ENCODE results near the gene TBC1D1. TPM values are rescaled to one million over a fixed set of nuclear protein-coding genes. Genes with fewer than 3 reads are reported as not detected.

Gene TBC1D1
- total and polyA plus RNA-seq, 2 of the 8 experiments (the other 6 are each of a cell fraction or from before 2014, with no cell fraction given) = 96.9 to 162 TPM

- Histone ChIP-seq H3K14ac (ENCODE audit: insufficient read length) (no peak overlapping the region), H3K18ac (ENCODE audit: extremely low read depth, low read length) (no peak overlapping the region), H3K4ac (replicated peaks; ENCODE audit: insufficient read length, low read depth, low read length) (no peak overlapping the region), H2AFZ (ENCODE audit: low read length) (no peak overlapping the region), H2BK20ac (ENCODE audit: low read length) (no peak overlapping the region), H3K9me3 (ENCODE audit: insufficient read depth in 2 of 2, low read depth in 1 of 2, low read length in 1 of 2) (no peaks in the 10 kb centered on the region), H3K79me2 (ENCODE audit: control insufficient read depth in 1 of 2, insufficient read depth in 2 of 2, low read length in 2 of 2) (no peaks in the 10 kb centered on the region), H3K23ac (ENCODE audit: insufficient read length) (no peak overlapping the region), H3K4me3 (ENCODE audit: extremely low read depth in 1 of 4, insufficient read depth in 2 of 4, low read depth in 3 of 4, low read length in 4 of 4) (no peak overlapping the region), H3K56ac (replicated peaks; ENCODE audit: insufficient read length, low read depth, low read length) (no peak overlapping the region), H2AK5ac (ENCODE audit: low read depth, low read length) (no peak overlapping the region), H4K8ac (ENCODE audit: extremely low read depth, insufficient read depth, low read length) (no peak overlapping the region), H3K4me1 (replicated peaks in 1 of 4; ENCODE audit: control insufficient read depth in 3 of 4, insufficient read depth in 4 of 4, low read length in 3 of 4) (no peaks in the 10 kb centered on the region), H4K91ac (replicated peaks; ENCODE audit: insufficient read length, low read length) (no peak overlapping the region), H4K5ac (ENCODE audit: insufficient read length, low read depth, low read length) (no peak overlapping the region), H3K36me3 (ENCODE audit: control insufficient read depth in 2 of 4, insufficient read depth in 4 of 4, low read length in 3 of 4) (peaks cover 3 to 17% (median 8%) of the 10 kb centered on the region in 4 experiments; a peak in 5 of 8 replicates), H3K4me2 (ENCODE audit: insufficient read depth in 1 of 2, low read depth in 2 of 2, low read length in 2 of 2) (no peak overlapping the region), H3K23me2 (ENCODE audit: low read depth, low read length) (no peaks in the 10 kb centered on the region), H3K27me3 (replicated peaks in 1 of 4; ENCODE audit: control insufficient read depth in 3 of 4, extremely low read depth in 1 of 4, insufficient read depth in 3 of 4, low read length in 3 of 4) (no peaks in the 10 kb centered on the region), H2BK5ac (ENCODE audit: low read depth, low read length) (no peak overlapping the region), H3K79me1 (ENCODE audit: low read depth, low read length) (no peaks in the 10 kb centered on the region), H4K20me1 (replicated peaks in 1 of 2; ENCODE audit: control insufficient read depth in 1 of 2, insufficient read depth in 2 of 2, low read length in 2 of 2) (no peaks in the 10 kb centered on the region), H2BK12ac (ENCODE audit: low read depth, low read length) (no peak overlapping the region), H3K27ac (ENCODE audit: low read depth, low read length) (no peak overlapping the region), H3K9ac (replicated peaks in 1 of 4; ENCODE audit: extremely low read depth in 1 of 4, low read depth in 3 of 4, low read length in 3 of 4) (no peak overlapping the region), H2BK15ac (ENCODE audit: low read length) (no peak overlapping the region), H2BK120ac (replicated peaks; ENCODE audit: low read depth, low read length) (no peak overlapping the region)
- POLR2A ChIA-PET (ENCODE audit: partially characterized antibody) = no interaction called here
- FAIRE-seq = no peak
- WGBS, 2 experiments (ENCODE audit: extremely low coverage in 1 of 2, insufficient coverage in 1 of 2, insufficient read length in 1 of 2, insufficient replicate concordance in 2 of 2, low coverage in 1 of 2, low lambda C conversion rate in 2 of 2, missing lambda C conversion rate in 1 of 2) = 90% methylated on average over 1 of the region's 1 CpG; no CpG with 5 or more reads in 1 of the 2 experiments
- DNase-seq (ENCODE audit: low read depth in 1 of 2, low spot score in 2 of 2) = no peak
- CTCF ChIA-PET (ENCODE audit: partially characterized antibody) = no interaction called here
- TF ChIP-seq TAF1 (IDR thresholded peaks at IDR 0.05; ENCODE audit: low read depth, low read length) = no peak
- TF ChIP-seq, protein P1, sequence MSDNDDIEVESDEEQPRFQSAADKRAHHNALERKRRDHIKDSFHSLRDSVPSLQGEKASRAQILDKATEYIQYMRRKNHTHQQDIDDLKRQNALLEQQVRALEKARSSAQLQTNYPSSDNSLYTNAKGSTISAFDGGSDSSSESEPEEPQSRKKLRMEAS (IDR thresholded peaks at IDR 0.05) = no peak
- TF ChIP-seq EGR1 (IDR thresholded peaks at IDR 0.05; ENCODE audit: borderline replicate concordance, low read depth, low read length) = no peak
- TF ChIP-seq NRF1 (IDR thresholded peaks at IDR 0.05; ENCODE audit: low read depth, low read length) = no peak
These were observed 249.8 kb downstream of the TBC1D1 start for GRCh38 chr4:38140643-38141203.
